ENCODE results near the gene YJU2. TPM values are rescaled to one million over a fixed set of nuclear protein-coding genes. Genes with fewer than 3 reads are reported as not detected.

YJU2 gene
- total and polyA plus RNA-seq, 2 experiments from 2014 or later = 28.8 to 33.4 TPM

- H3K79me2 ChIP-seq (replicated peaks; ENCODE audit: insufficient read depth) = no peaks in the 10 kb centered on the region
- ATAC-seq = 0 out of 3 replicates have a peak, but pooled peaks have one; percentile 13
- no peak overlapping the region for H2AFZ ChIP-seq
- no peaks in the 10 kb centered on the region for H3K36me3 ChIP-seq (ENCODE audit: insufficient read depth)
- H4K20me1 ChIP-seq (replicated peaks; ENCODE audit: insufficient read depth) = no peaks in the 10 kb centered on the region; the same call in 1 of the 2 replicates
- H3K9me2 ChIP-seq (ENCODE audit: insufficient read depth) = no peaks in the 10 kb centered on the region
- H3K4me1 ChIP-seq (ENCODE audit: insufficient read depth) = no peaks in the 10 kb centered on the region
- no peak overlapping the region for H3K4me3 ChIP-seq
- Mint-ChIP-seq H3K4me3 (no peak overlapping the region), H3K4me1 (peaks cover 4% of the 10 kb centered on the region; the same call in 2 of the 3 replicates), H3K9me3 (no peaks in the 10 kb centered on the region), H3K36me3 (ENCODE audit: low read depth) (peaks cover 3% of the 10 kb centered on the region; the same call in 2 of the 3 replicates), H3K27ac (no peak overlapping the region), H3K27me3 (ENCODE audit: insufficient read depth, low read depth, poor library complexity) (peaks cover 2% of the 10 kb centered on the region)
- H3K27ac ChIP-seq (ENCODE audit: low read depth) = no peak overlapping the region
- no peaks in the 10 kb centered on the region for H3K27me3 ChIP-seq (ENCODE audit: insufficient read depth)
- peak; percentile 45 for DNase-seq (ENCODE audit: low spot score)
- TF ChIP-seq POLR2AphosphoS5 (IDR thresholded peaks at IDR 0.05; ENCODE audit: low read depth) = no peak
- TF ChIP-seq CTCF (conservative IDR thresholded peaks at IDR 0.05; ENCODE audit: low read depth in 2 of 2) = peak; percentile 24 to 35; a peak in 3 of 4 replicates
- no peak overlapping the region for H3K4me2 ChIP-seq
- H3F3A ChIP-seq (replicated peaks; ENCODE audit: low read depth) = peaks cover 4% of the 10 kb centered on the region; the same call in 1 of the 2 replicates
Observed at GRCh38 chr19:4206818-4207484, 39.9 kb upstream of the YJU2 start.

DNA sequence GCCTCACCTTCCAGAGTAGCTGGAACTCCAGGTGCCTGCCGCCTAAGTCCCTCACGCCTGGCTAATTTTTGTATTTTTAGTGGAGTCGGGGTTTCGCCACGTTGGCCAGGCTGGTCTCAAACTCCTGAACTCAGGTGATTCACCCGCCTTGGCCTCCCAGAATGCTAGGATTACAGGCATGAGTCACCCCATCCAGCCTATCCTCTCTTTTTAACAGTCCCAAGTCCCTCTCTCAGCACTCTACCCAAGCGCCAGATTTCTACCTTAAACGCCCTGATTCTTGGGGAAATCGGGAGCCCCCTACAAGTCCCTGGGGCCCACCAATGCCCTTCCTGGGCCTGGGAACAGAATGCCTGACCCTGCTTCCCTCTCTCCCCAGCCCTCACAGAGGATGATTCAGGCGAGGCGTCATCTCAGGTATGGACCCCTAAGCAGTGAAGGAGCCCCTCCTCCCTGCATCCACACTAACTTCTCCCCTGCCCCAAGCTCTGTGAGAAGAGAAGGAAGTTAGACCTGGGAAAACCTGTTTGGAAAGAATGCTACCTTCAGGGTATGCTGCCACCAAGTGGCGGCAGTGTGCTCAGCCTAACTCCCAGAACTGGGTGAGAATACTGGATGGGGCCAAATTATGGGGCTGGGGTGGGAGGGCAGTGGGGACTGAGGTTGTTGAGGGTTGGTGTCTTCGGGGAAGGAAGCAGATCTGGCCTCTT, 38.3 kb upstream of the YJU2 start:
- no peaks in the 10 kb centered on the region; the same call in 1 of the 2 replicates for H4K20me1 ChIP-seq (replicated peaks; ENCODE audit: insufficient read depth)
- no peak overlapping the region for H3K27ac ChIP-seq (ENCODE audit: low read depth)
- ATAC-seq = peak; percentile 54
- no peak overlapping the region for H3K4me3 Mint-ChIP-seq
- H3K4me3 ChIP-seq = no peak overlapping the region
- H3K9me2 ChIP-seq (ENCODE audit: insufficient read depth) = no peaks in the 10 kb centered on the region
- peak; percentile 78 for DNase-seq (ENCODE audit: low spot score)
- no peaks in the 10 kb centered on the region for H3K9me3 Mint-ChIP-seq
- no peaks in the 10 kb centered on the region for H3K27me3 ChIP-seq (ENCODE audit: insufficient read depth)
- H3K4me1 Mint-ChIP-seq = peaks cover 4% of the 10 kb centered on the region; the same call in 2 of the 3 replicates
- peaks cover 3% of the 10 kb centered on the region; the same call in 2 of the 3 replicates for H3K36me3 Mint-ChIP-seq (ENCODE audit: low read depth)
- peaks cover 2% of the 10 kb centered on the region for H3K27me3 Mint-ChIP-seq (ENCODE audit: insufficient read depth, low read depth, poor library complexity)
- H3K79me2 ChIP-seq (replicated peaks; ENCODE audit: insufficient read depth) = no peaks in the 10 kb centered on the region
- H3K36me3 ChIP-seq (ENCODE audit: insufficient read depth) = no peaks in the 10 kb centered on the region
- H2AFZ ChIP-seq = no peak overlapping the region
- H3K27ac Mint-ChIP-seq = peak overlapping the region; percentile 97
- H3K4me1 ChIP-seq (ENCODE audit: insufficient read depth) = no peaks in the 10 kb centered on the region
- H3F3A ChIP-seq (replicated peaks; ENCODE audit: low read depth) = peaks cover 4% of the 10 kb centered on the region; the same call in 1 of the 2 replicates
- no peak overlapping the region for H3K4me2 ChIP-seq
- TF ChIP-seq, protein P1, sequence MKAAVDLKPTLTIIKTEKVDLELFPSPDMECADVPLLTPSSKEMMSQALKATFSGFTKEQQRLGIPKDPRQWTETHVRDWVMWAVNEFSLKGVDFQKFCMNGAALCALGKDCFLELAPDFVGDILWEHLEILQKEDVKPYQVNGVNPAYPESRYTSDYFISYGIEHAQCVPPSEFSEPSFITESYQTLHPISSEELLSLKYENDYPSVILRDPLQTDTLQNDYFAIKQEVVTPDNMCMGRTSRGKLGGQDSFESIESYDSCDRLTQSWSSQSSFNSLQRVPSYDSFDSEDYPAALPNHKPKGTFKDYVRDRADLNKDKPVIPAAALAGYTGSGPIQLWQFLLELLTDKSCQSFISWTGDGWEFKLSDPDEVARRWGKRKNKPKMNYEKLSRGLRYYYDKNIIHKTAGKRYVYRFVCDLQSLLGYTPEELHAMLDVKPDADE (IDR thresholded peaks at IDR 0.05) = no peak
- TF ChIP-seq ZNF114 (CRISPR knock-in tag; IDR thresholded peaks at IDR 0.05) (no peak), STAT1 (IDR thresholded peaks at IDR 0.05; ENCODE audit: unreplicated experiment) (no peak), CREB1 (CRISPR knock-in tag; IDR thresholded peaks at IDR 0.05; ENCODE audit: low read depth) (no peak), EZH2phosphoT487 (IDR thresholded peaks at IDR 0.05; ENCODE audit: unreplicated experiment) (no peak), ZNF462 (CRISPR knock-in tag; IDR thresholded peaks at IDR 0.05) (no peak)
